SK-N-SH (cell line): ENCODE results near the gene OR11H7. TPM values are rescaled to one million over a fixed set of nuclear protein-coding genes. Genes with fewer than 3 reads are reported as not detected.

Experiments
- CTCF ChIA-PET: fragments of 300-600, 350-600 bp; formaldehyde crosslinking; extraction: SDS; loops from one replicate; lab custom pipeline; 2021; lab: Yijun Ruan, JAX
- POLR2A ChIA-PET: fragments of 350-600 bp; sonication (Branson Sonifier 250); formaldehyde crosslinking; extraction: SDS; loops from one replicate; lab custom pipeline; 2020; ENCODE audit warnings: antibody characterized with exemption, inconsistent platforms; lab: Yijun Ruan, JAX
- DNase-seq: peaks from one replicate; pipeline ENCODE4 v3.0.0; 2012
- H2AFZ ChIP-seq: fragments of 200-600 bp; sonication (generic); 2 replicates; pipeline ENCODE4 v1.8.1; 2016; ENCODE audit warnings: antibody characterized with exemption, mild to moderate bottlenecking, low read depth
- H3F3A ChIP-seq: fragments of 200-600 bp; sonication (generic); replicated peaks from 2 replicates; pipeline ENCODE3; 2016; ENCODE audit warnings: antibody characterized with exemption, mild to moderate bottlenecking; ENCODE audit not compliant: insufficient read depth
- H3K27ac ChIP-seq, 2 experiments: fragments of 200-500 bp in 1 of 2; fragments of 200-600 bp in 1 of 2; sonication (Bioruptor generic) in 1 of 2; sonication (generic), shearing (Covaris generic) in 1 of 2; 2 replicates each; pipeline versions ENCODE4 v1.5.1 to v1.6.1; 2014 to 2016; ENCODE audit warnings: low read depth in 2 of 2, inconsistent platforms in 1 of 2, low read length in 1 of 2, mild to moderate bottlenecking in 1 of 2, mixed read lengths in 1 of 2
- H3K27me3 ChIP-seq: fragments of 200-600 bp; sonication (generic), shearing (Covaris generic); 2 replicates; pipeline ENCODE4 v1.6.1; 2016; ENCODE audit warnings: mixed run types; ENCODE audit not compliant: insufficient read depth
- H3K36me3 ChIP-seq, 2 experiments: fragments of 200-500 bp in 1 of 2; fragments of 200-600 bp in 1 of 2; sonication (Bioruptor generic) in 1 of 2; sonication (generic) in 1 of 2; replicated peaks in 1 of 2; 2 replicates each; pipeline versions ENCODE3 to v1.5.1; 2014 to 2016; ENCODE audit warnings: low read length in 1 of 2, mild to moderate bottlenecking in 1 of 2; ENCODE audit not compliant: insufficient read depth in 2 of 2, control insufficient read depth in 1 of 2
- H3K4me1 ChIP-seq, 2 experiments: fragments of 200-500 bp in 1 of 2; fragments of 200-600 bp in 1 of 2; sonication (Bioruptor generic) in 1 of 2; sonication (generic), shearing (Covaris generic) in 1 of 2; 2 replicates each; pipeline versions ENCODE4 v1.5.1 to v1.6.1; 2014 to 2016; ENCODE audit warnings: low read depth in 1 of 2, low read length in 1 of 2, mixed run types in 1 of 2; ENCODE audit not compliant: insufficient read depth in 2 of 2, control insufficient read depth in 1 of 2
- H3K4me2 ChIP-seq: fragments of 200-600 bp; sonication (generic), shearing (Covaris generic); 2 replicates; pipeline ENCODE4 v1.6.1; 2017; ENCODE audit warnings: mixed run types
- H3K4me3 ChIP-seq, 2 experiments: fragments of 200-500 bp in 1 of 2; fragments of 200-600 bp in 1 of 2; sonication (Bioruptor generic) in 1 of 2; sonication (generic), shearing (Covaris generic) in 1 of 2; 2 replicates each; pipeline versions ENCODE4 v1.5.1 to v1.8.1; 2014 to 2016; ENCODE audit warnings: low read depth in 2 of 2, inconsistent platforms in 1 of 2, low read length in 1 of 2, mild to moderate bottlenecking in 1 of 2, mixed read lengths in 1 of 2, moderate library complexity in 1 of 2
- H3K79me2 ChIP-seq: fragments of 200-600 bp; sonication (generic); 2 replicates; pipeline ENCODE4 v1.8.1; 2017; ENCODE audit warnings: mild to moderate bottlenecking; ENCODE audit not compliant: insufficient read depth
- H3K9ac ChIP-seq: fragments of 200-600 bp; sonication (generic); 2 replicates; pipeline ENCODE4 v1.6.1; 2017; ENCODE audit warnings: mixed run types
- H3K9me2 ChIP-seq: fragments of 200-600 bp; sonication (generic); 2 replicates; pipeline ENCODE4 v1.6.1; 2017; ENCODE audit warnings: mixed run types
- H3K9me3 ChIP-seq: fragments of 200-600 bp; sonication (generic); 2 replicates; pipeline ENCODE4 v1.6.1; 2017; ENCODE audit warnings: mixed run types, mild to moderate bottlenecking, moderate library complexity
- H4K20me1 ChIP-seq: fragments of 200-600 bp; sonication (generic); 2 replicates; pipeline ENCODE4 v1.6.1; 2017; ENCODE audit warnings: mild to moderate bottlenecking, mixed run types; ENCODE audit not compliant: insufficient read depth
- CTCF ChIP-seq: fragments of 200-600 bp; sonication (generic); IDR thresholded peaks from 2 replicates; pipeline ENCODE4 v1.6.1; 2017; ENCODE audit warnings: antibody characterized with exemption, mild to moderate bottlenecking, moderate library complexity
- FOSL2 ChIP-seq: IDR thresholded peaks from 2 replicates; pipeline ENCODE4 v1.4.0; 2012; ENCODE audit warnings: low read depth, mild to moderate bottlenecking, moderate library complexity, borderline replicate concordance
- IRF3 ChIP-seq: fragments of 150-350 bp; IDR thresholded peaks from 2 replicates; pipeline ENCODE4 v1.6.1; 2016; ENCODE audit warnings: mild to moderate bottlenecking, low read depth, low read length
- JUND ChIP-seq: IDR thresholded peaks from 2 replicates; pipeline ENCODE4 v1.4.0; 2012
- MXI1 ChIP-seq: IDR thresholded peaks from 2 replicates; pipeline ENCODE4 v1.6.1; 2012; ENCODE audit warnings: mild to moderate bottlenecking, low read depth, low read length, improper control_type of control experiment
- NFIC ChIP-seq: IDR thresholded peaks from 2 replicates; pipeline ENCODE4 v1.4.0; 2012; ENCODE audit warnings: borderline replicate concordance
- PBX3 ChIP-seq: IDR thresholded peaks from 2 replicates; pipeline ENCODE4; 2012
- POLR2AphosphoS5 ChIP-seq: IDR thresholded peaks from 2 replicates; pipeline ENCODE4 v1.6.1; 2012; ENCODE audit warnings: low read depth, low read length
- REST ChIP-seq: IDR thresholded peaks from 2 replicates; pipeline ENCODE4 v1.6.1; 2012; ENCODE audit warnings: mild to moderate bottlenecking, low read depth, low read length, moderate library complexity
- RFX5 ChIP-seq: IDR thresholded peaks from 2 replicates; pipeline ENCODE4 v1.6.1; 2012; ENCODE audit warnings: mild to moderate bottlenecking, improper control_type of control experiment, low read length
- SIN3A ChIP-seq: IDR thresholded peaks from 2 replicates; pipeline ENCODE4 v1.6.1; 2012; ENCODE audit warnings: low read depth, mild to moderate bottlenecking, low read length, moderate library complexity, borderline replicate concordance
- SMC3 ChIP-seq: IDR thresholded peaks from 2 replicates; pipeline ENCODE4 v1.6.1; 2012; ENCODE audit warnings: low read depth, low read length, improper control_type of control experiment
- TAF1 ChIP-seq: IDR thresholded peaks from 2 replicates; pipeline ENCODE4 v1.6.1; 2012; ENCODE audit warnings: low read depth, mild to moderate bottlenecking, low read length, moderate library complexity, borderline replicate concordance
- USF2 ChIP-seq: fragments of 150-350 bp; IDR thresholded peaks from 2 replicates; pipeline ENCODE4 v1.6.1; 2017; ENCODE audit warnings: antibody characterized with exemption, low read length, low read depth, borderline replicate concordance
- WGBS: methylation state at CpG from one replicate; pipeline ENCODE4 v1.1.6; 2017; ENCODE audit warnings: low lambda C conversion rate; 5-methylcytosine and 5-hydroxymethylcytosine counted together
- polyA plus RNA-seq, 3 experiments: library from polyadenylated mRNA; depleted of rRNA; stranded (reverse); fragments of >200 nt; gene quantifications; 2 replicates each; pipeline ENCODE4 v1.2.3, GENCODE V29; 2012

Gene OR11H7
- polyA plus RNA-seq, 1 of the 3 experiments (the other 2 are of a cell fraction) = not detected

GRCh38 chr14:20190596-20190995 lies 38.2 kb upstream of the OR11H7 start, which contains the start of gene OR11G2:
Gene OR11G2, plus strand, starts transcription at chr14:20190896. Its CDS starts 6,542 bp downstream, at chr14:20197438.
- Histone ChIP-seq H3K9me2 (no peaks in the 10 kb centered on the region), H4K20me1 (no peaks in the 10 kb centered on the region), H3K4me2 (no peak within 1 kb of the TSS), H3K9me3 (no peaks in the 10 kb centered on the region), H2AFZ (no peak within 1 kb of the TSS), H3K4me3 (no peak within 1 kb of the TSS), H3F3A (no peaks in the 10 kb centered on the region), H3K27ac (no peak within 1 kb of the TSS), H3K4me1 (no peaks in the 10 kb centered on the region), H3K36me3 (no peaks in the 10 kb centered on the region), H3K27me3 (peaks cover 35% of the 10 kb centered on the region; the same call in 1 of the 2 replicates), H3K79me2 (no peaks in the 10 kb centered on the region), H3K9ac (no peak within 1 kb of the TSS)
- ChIA-PET POLR2A (no interaction called here), CTCF (no interaction called here)
- TF ChIP-seq MXI1 (no peak), REST (no peak), POLR2AphosphoS5 (no peak), USF2 (no peak), RFX5 (no peak), SMC3 (no peak), IRF3 (no peak), SIN3A (no peak), CTCF (no peak), JUND (no peak), FOSL2 (no peak), NFIC (no peak), TAF1 (no peak), PBX3 (no peak)
- no peak for DNase-seq
- WGBS = 0% methylated on average over 1 of the region's 1 CpG
